GM18951 (cell line): ENCODE measurements around the gene SPOCD1.

Experiments
- POLR2A ChIP-seq: IDR thresholded peaks from 4 replicates; pipeline ENCODE4 v1.6.1; 2011; ENCODE audit warnings: mild to moderate bottlenecking; ENCODE audit not compliant: insufficient read length, insufficient read depth; ENCODE audit errors: extremely low read depth
- in situ Hi-C: fragments of 300-500 bp; cut with MboI; formaldehyde crosslinking; loops from one replicate; pipeline ENCODE4 v1.12.0; 2022; ENCODE audit warnings: low sequenced_read_pairs, mixed read lengths, inconsistent platforms; ENCODE audit not compliant: unreplicated experiment

SPOCD1 gene

DNA sequence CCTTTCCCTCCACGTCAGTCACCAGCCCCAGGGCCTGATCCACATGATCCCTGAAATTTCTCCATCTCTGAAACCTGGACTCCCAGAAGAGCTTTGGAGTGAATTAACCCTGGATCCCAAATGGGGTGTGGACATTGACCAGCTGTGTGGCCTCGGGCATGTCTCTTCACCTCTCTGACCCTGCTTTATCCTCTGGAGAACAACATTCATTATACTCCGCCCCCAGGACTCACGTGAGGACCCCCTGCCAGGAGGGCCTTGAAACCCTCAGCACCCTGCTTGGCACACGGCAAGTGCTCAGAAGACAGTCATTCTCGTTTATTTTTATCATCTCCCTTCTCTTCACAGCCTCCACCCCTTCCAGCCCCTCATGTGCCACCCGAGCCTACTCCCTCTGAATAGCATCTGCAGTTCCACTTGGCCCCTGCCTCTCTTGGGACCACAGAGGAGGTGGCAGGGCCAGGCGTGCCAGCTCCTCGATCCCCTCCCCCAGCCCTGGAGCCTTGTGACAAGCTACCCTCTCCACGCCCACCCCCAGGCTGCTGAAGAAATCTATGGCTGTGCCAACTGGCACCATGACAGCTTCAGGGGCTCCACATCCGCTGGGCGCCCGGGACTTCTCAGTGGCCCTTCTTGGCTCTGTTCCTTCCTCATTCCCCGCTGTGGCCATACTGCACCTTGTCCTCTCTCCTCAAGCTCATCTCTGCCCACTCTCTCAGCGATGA is 69.7 kb downstream of the SPOCD1 start:
- in situ Hi-C loops = no loop called here
- no peak for TF ChIP-seq POLR2A

DNA sequence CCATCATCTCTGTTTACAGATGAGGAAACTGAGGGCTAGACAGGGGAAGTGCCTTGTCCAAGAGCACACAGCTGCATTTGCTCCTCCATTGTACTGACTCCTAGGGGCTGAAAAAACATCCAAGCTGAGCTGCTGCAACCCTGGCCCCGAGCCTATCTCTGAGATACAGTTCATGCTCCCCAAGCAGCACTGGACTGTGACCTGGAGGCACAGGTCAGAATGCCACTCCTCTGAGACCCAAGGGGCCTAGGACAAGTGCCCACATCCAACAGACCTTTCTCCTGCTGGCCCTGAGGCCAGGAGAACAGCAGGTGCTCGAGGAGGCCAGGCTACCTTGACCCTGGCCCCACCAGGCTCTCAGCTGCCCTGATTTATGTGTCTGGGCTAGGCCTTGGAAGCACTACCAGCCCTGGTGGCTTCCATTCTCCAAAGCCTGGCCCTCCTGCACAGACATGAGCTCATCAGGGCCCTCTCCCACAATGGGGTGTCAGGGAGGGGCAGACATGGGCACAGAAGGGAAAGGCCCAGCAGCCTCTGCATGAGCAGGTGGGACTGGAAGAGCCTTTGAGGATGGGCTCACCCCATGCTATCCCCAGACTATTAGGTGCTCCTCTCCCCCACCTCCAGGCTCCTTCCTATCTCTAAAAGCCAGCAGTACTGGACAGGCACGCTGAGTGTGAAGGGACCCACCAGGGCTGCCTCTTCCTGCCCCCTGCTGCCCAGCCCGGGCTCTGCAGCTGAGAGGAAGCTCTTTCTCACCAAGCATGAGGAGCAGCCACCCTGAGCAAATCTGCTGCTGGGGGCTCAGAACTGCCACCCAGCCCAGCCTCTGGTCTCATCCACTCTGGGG is 70.5 kb downstream of the SPOCD1 start:
- in situ Hi-C loops = no loop called here
- TF ChIP-seq POLR2A = no peak

DNA sequence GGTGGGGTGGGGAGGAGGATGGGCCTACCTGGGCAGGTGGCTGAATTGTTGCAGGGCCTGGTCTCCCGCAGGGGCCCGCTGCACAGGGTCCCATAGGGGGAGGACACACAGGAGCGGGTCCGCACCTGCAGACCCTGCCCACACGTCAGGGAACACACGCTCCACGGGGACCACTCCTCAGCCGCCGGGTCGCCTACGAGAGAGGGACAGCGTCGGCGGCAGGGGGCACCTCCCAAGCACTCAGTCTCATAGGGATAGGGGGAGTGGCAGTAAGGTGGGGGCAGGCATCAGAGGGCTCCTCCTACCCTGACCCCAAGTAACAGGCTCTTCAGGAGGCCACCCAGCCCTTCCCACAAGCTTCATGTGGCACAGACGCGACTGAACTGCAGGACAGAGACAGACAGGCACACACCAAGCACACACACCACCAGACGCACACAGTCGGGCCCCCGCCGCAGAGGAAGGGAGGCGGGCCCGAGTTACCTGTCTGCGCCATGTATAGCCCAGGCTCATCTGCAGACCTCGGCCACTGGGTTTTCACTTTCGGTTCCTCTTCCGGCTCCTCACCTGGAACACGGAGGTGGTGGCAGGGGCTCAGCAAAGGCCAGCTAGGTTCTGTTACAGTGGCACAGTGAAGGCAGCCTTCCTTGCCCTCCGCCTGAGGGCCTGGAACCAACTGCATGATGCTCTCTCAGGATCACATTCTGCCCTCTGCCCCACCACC is 71.5 kb downstream of the SPOCD1 start:
- no peak for TF ChIP-seq POLR2A
- in situ Hi-C loops = no loop called here

DNA sequence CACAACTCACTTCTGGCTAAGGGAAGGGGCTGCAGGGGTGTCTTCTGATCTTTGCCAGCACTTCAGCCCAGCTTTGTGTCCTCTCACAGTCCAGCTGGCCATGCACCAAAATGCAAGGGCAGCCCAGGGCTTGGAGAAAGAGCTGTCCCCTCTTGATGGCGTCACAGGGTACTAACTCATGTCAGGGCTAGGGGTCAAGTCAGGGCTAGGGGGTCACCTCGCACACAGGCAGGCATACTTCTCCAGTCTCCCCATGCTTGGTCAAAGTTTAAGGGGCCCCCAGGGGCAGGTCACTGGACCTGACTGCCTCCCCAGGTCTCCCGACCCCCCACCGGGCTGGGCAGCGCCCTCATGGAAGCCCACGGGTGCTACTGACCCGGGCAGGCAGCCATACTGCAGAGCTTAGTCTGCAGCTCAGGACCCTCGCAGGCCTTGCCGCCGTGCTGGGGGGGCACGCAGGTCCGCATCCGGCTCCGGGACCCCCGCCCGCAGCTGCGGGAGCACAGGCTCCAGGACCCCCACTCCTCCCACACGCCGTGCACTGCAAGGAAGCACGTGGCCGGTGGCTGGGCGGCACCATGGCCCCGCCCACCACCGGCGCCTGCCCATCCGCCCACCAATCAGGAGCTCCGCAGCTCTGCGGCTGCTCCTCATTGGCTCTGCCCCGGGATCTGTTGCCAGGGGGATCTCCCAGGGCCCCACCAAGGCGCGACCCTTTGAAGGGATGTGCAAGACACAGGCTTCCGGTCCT is 73.2 kb downstream of the SPOCD1 start:
- TF ChIP-seq POLR2A = no peak
- in situ Hi-C loops = no loop called here
